ENCODE data around the gene TRIO. TPM values are rescaled to one million over a fixed set of nuclear protein-coding genes. Genes with fewer than 3 reads are reported as not detected.
"Not testable (repeated sequence)": the region's sequence is repeated elsewhere in the genome, so short reads cannot be mapped to it uniquely, and the experiment has no call there.

TRIO gene
- total RNA-seq, 1 donor from 2014 or later = 89.8 TPM

GRCh38 chr5:14379739-14380497, 236.8 kb downstream of the TRIO start:
- no peak for DNase-seq (ENCODE audit: low spot score)
- intact Hi-C loops (cut with DNase I) = no loop called here

- intact Hi-C loops (cut with DNase I) = no loop called here
Observed at GRCh38 chr5:14380712-14381111, 237.6 kb downstream of the TRIO start.

DNA sequence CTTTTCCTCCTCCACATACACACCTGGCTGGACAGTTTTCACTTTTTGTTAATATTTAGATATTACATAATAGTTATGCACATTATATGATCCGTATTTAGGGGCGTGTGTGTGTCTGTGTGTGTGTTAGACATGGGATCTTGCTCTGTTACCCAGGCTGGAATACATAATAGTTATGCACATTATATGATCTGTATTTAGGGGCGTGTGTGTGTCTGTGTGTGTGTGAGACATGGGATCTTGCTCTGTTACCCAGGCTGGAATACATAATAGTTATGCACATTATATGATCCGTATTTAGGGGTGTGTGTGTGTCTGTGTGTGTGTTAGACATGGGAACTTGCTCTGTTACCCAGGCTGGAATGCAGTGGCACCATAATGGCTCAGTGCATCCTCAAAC, 239.5 kb downstream of the TRIO start:
- no peak for DNase-seq (ENCODE audit: low spot score)

More at GRCh38 chr5:14380712-14381111, 237.6 kb downstream of the TRIO start:
- DNase-seq (ENCODE audit: low spot score) = no peak

GRCh38 chr5:14383923-14384322, 240.8 kb downstream of the TRIO start:
- DNase-seq (ENCODE audit: low spot score) = no peak

More for the DNA sequence above, 239.5 kb downstream of the TRIO start:
- intact Hi-C loops (cut with DNase I) = no loop called here

DNA sequence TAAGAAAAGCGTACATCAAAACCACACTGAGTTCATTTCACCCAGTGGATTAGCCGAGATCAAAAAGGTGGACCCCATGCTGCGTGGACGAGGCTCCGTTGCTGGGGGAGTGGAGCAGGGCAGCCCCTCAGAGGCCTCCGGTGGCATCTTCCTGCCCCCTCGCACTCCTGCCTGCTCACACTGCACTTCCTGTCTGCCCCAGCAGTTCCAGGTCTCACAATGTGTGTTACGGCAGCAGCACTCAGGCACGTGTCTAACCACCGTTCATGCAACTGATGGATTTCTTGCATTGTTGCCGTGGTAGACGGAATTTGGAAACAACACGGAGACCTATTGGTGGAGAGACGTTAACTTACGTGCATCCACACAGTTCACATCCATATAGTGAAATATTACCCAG, 241.9 kb downstream of the TRIO start:
- intact Hi-C loops (cut with DNase I) = no loop called here
- DNase-seq (ENCODE audit: low spot score) = no peak

More at GRCh38 chr5:14383923-14384322, 240.8 kb downstream of the TRIO start:
- intact Hi-C loops (cut with DNase I) = no loop called here

- DNase-seq (ENCODE audit: low spot score) = no peak
- intact Hi-C loops (cut with DNase I) = no loop called here
Observed at GRCh38 chr5:14386884-14387624, 243.9 kb downstream of the TRIO start.

GRCh38 chr5:14388741-14389140, 245.6 kb downstream of the TRIO start:
- DNase-seq (ENCODE audit: low spot score) = no peak
- intact Hi-C loops (cut with DNase I) = no loop called here

DNA sequence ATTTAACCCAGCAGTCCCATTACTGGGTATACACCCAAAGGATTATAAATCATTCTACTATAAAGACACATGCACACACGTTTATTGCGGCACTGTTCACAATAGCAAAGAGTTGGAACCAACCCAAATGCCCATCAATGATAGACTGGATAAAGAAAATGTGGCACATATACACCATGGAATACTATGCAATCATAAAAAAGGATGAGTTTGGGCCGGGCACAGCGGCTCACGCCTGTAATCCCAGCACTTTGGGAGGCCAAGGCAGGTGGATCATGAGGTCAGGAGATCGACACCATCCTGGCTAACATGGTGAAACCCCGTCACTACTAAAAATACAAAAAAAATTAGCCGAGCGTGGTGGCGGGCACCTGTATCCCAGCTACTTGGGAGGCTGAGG, 249.4 kb downstream of the TRIO start:
- intact Hi-C loops (cut with DNase I); DNase-seq (ENCODE audit: low spot score): not testable (repeated sequence)

- DNase-seq (ENCODE audit: low spot score) = no peak
- intact Hi-C loops (cut with DNase I) = no loop called here
Observed at GRCh38 chr5:14394365-14394764, 251.2 kb downstream of the TRIO start.

DNA sequence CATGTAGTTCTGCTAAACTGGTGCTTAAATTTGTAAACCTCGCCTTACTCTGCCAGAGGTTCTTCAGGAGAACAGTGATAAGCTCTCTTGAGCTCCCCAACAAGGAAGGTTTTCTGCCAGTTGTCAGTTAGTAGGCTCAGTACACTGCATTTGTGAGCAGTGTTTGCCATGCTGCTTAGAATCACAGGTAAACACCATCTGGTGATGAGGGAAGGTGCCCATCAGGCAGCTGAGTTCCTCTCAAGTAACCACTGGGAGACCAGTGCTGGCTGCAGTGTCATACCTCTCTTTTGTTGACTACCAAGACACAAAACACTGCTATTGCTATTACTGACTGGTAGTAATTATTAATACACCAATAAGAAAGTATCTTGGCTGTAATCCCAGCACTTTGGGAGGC, 252.3 kb downstream of the TRIO start:
- no peak for DNase-seq (ENCODE audit: low spot score)
- intact Hi-C loops (cut with DNase I) = no loop called here

- DNase-seq (ENCODE audit: low spot score) = no peak
- intact Hi-C loops (cut with DNase I) = no loop called here
Observed at GRCh38 chr5:14396066-14396465, 252.9 kb downstream of the TRIO start.

GRCh38 chr5:14396737-14397136, 253.6 kb downstream of the TRIO start:
- intact Hi-C loops (cut with DNase I) = no loop called here
- no peak for DNase-seq (ENCODE audit: low spot score)

GRCh38 chr5:14397717-14398116, 254.6 kb downstream of the TRIO start:
- intact Hi-C loops (cut with DNase I) = loop anchor here (2.0 kb wide), 1 partner anchor 251 kb away; no protein-coding TSS in a partner anchor
- no peak for DNase-seq (ENCODE audit: low spot score)

- intact Hi-C loops (cut with DNase I) = loop anchor here (2.0 kb wide), 1 partner anchor 250 kb away; no protein-coding TSS in a partner anchor
Observed at GRCh38 chr5:14399054-14399692, 256.0 kb downstream of the TRIO start.

DNA sequence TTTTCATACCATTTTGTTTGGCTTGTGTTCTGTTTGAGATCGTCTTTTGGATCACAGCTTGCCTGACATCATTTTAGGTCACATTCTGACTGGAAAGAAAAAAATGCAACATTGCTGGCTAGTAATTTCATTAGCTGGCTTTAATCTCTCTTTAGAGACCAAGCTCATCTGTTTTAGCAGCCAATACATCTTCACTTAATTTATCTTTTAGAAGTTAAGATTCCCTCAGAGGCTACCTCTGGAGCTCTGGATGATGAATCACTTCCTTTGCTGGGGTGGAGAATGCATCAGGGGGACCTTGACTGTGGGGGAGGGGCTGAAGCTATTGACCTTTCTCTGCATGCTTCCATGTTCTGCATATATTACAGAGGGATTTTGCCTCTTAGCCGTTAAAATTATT, 256.9 kb downstream of the TRIO start:
- intact Hi-C loops (cut with DNase I) = loop anchor here (5.0 kb wide), 1 partner anchor 612 kb away; no protein-coding TSS in a partner anchor
- no peak for DNase-seq (ENCODE audit: low spot score)

More at GRCh38 chr5:14399054-14399692, 256.0 kb downstream of the TRIO start:
- DNase-seq (ENCODE audit: low spot score) = no peak

- DNase-seq (ENCODE audit: low spot score) = no peak
- intact Hi-C loops (cut with DNase I) = loop anchor here (5.0 kb wide), 1 partner anchor 612 kb away; no protein-coding TSS in a partner anchor
Observed at GRCh38 chr5:14400611-14401010, 257.5 kb downstream of the TRIO start.

DNA sequence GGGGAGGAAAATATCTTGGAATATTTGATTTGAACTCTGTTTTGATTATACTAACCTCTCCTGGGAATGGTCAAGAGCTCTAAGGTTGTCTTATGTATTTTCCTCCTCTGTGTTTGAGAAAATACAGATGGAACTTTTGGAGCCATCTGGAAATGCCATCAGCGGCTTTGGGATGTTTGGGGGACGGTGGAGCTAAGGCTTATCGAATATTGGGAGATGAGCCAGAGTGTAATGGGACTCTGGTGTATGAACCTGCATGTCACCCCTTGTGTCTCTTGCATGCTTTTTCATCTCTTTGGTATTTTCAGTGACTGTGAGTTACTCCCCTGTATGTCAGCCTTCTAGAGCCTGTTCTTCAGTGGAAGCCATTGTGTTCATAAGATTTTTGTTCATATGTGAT, 258.5 kb downstream of the TRIO start:
- DNase-seq (ENCODE audit: low spot score) = no peak
- intact Hi-C loops (cut with DNase I) = loop anchor here (5.0 kb wide), 1 partner anchor 611 kb away; no protein-coding TSS in a partner anchor

DNA sequence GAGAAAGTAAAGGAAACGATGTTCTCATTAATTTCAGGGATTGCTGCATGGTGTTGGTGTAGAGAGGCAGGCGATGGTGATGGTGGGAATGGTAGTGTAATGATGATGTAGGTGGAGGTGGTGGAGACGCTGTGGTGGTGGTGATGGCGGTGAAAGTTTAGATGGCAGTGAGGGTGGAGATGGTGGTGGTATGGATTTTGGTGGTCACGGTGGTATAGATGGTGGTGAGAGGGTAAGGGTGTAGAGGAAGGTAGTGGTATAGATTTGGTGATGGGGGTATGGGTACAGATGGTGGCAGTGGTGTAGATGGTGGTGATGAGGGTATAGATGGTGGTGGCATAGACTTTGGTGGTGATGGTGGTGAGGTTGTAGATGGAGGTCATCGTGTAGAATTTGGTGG, 259.3 kb downstream of the TRIO start:
- DNase-seq (ENCODE audit: low spot score) = no peak
- intact Hi-C loops (cut with DNase I) = loop anchor here (5.0 kb wide), 1 partner anchor 610 kb away; no protein-coding TSS in a partner anchor

DNA sequence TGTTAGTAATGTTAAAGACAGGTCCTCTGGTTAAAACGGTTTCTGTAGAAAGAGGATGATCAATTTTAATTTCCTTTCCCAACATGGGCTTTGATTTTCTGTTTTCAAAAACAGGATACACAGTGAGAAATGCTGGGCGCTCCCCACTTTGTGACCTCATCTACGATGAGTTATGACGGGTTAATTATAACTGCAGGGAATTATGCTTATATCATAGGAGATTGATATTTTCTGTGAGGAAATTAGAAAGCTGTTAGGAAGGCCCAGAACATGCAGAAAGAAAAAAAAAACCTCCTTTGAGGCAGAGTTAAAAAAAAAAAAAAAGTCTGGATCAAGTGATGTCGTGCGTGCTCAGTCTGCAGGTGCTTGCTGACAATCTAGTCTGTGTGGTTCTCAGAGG, 261.6 kb downstream of the TRIO start:
- intact Hi-C loops (cut with DNase I) = loop anchor here (5.0 kb wide), 2 partner anchors 38 to 608 kb away; no protein-coding TSS in a partner anchor
- DNase-seq (ENCODE audit: low spot score) = no peak

DNA sequence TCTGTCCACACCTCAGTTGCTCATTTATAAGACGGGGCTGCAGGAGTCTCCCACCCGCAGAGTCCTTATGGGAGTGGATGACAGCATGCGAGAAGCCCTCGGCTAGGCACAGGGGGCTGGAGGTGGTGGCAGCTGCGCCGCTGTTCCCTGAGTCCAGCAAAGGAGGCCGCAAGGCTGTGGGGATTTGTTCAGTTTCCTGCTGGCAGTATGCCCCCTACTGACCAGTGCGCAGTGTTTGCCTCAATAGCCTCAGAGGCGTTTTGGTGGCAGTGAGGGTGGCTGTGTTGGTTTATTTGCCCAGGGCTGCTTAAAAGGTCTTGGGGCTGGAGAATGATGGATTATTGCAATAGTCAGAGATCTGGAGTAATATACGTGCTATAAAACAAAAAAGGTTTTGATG, 262.1 kb downstream of the TRIO start:
- no peak for DNase-seq (ENCODE audit: low spot score)
- intact Hi-C loops (cut with DNase I) = loop anchor here (5.0 kb wide), 1 partner anchor 37 kb away; no protein-coding TSS in a partner anchor

Data from cardiac septum (tissue), 1 donor.